ENCODE data around the gene MECR.

Gene MECR
- 4.3 to 12.7 (median 9.1) reads per million in 18 experiments for total RNA-seq

GRCh38 chr1:29230553-29231378 lies at the start of gene MECR:
Gene MECR (minus strand): TSS chr1:29230934. CDS start chr1:29230906, 28 bp downstream.
- DNase-seq, result peak; percentile 95 to 96

GRCh38 chr1:29279951-29280391 lies 49.2 kb upstream of the MECR start:
- no peak for DNase-seq

- no peak for DNase-seq
Observed at GRCh38 chr1:29279406-29279805, 48.7 kb upstream of the MECR start.

GRCh38 chr1:29278124-29278523 lies 47.4 kb upstream of the MECR start:
- no peak for DNase-seq

- DNase-seq, result no peak
Observed at GRCh38 chr1:29275435-29275834, 44.7 kb upstream of the MECR start.

- no peak for DNase-seq
Observed at GRCh38 chr1:29272147-29272907, 41.6 kb upstream of the MECR start.

GRCh38 chr1:29271724-29272123 lies 41.0 kb upstream of the MECR start:
- no peak for DNase-seq

- DNase-seq, result no peak
Observed at GRCh38 chr1:29270929-29271521, 40.3 kb upstream of the MECR start.

GRCh38 chr1:29269382-29269781 lies 38.6 kb upstream of the MECR start:
- DNase-seq, result no peak

GRCh38 chr1:29267321-29268070 lies 36.8 kb upstream of the MECR start:
- DNase-seq, result no peak

GRCh38 chr1:29266912-29267311 lies 36.2 kb upstream of the MECR start:
- DNase-seq, result no peak

- no peak for DNase-seq
Observed at GRCh38 chr1:29264773-29265389, 34.1 kb upstream of the MECR start.

GRCh38 chr1:29260531-29260930 lies 29.8 kb upstream of the MECR start:
- DNase-seq, result no peak

- peak; percentile 7 to 15 for DNase-seq
Observed at GRCh38 chr1:29259802-29260441, 29.2 kb upstream of the MECR start.

- DNase-seq, result no peak
Observed at GRCh38 chr1:29258976-29259801, 28.5 kb upstream of the MECR start.

- DNase-seq, result no peak
Observed at GRCh38 chr1:29258189-29258975, 27.6 kb upstream of the MECR start.

- DNase-seq, result no peak
Observed at GRCh38 chr1:29256979-29257804, 26.5 kb upstream of the MECR start.

- no peak for DNase-seq
Observed at GRCh38 chr1:29256394-29256793, 25.7 kb upstream of the MECR start.

GRCh38 chr1:29255134-29255666 lies 24.5 kb upstream of the MECR start:
- DNase-seq, result no peak

Data from inflammatory macrophage (primary cell).